Kidney tubule cell (primary cell): ENCODE measurements around the gene KCNJ12.
"Not testable (repeated sequence)": the region's sequence is repeated elsewhere in the genome, so short reads cannot be mapped to it uniquely, and the experiment has no call there.

Source experiments
- DNase-seq: peaks from one replicate; pipeline ENCODE4 v3.0.0-alpha.2; 2018; ENCODE audit warnings: low spot score

Gene KCNJ12

GRCh38 chr17:21349358-21350050 lies 26.7 kb upstream of the KCNJ12 start:
- not testable (repeated sequence) for DNase-seq

GRCh38 chr17:21350495-21350894 lies 25.7 kb upstream of the KCNJ12 start:
- DNase-seq = not testable (repeated sequence)

- no peak for DNase-seq
These were observed 24.6 kb upstream of the KCNJ12 start for GRCh38 chr17:21351366-21352065.

- DNase-seq = no peak
These were observed 23.8 kb upstream of the KCNJ12 start for GRCh38 chr17:21352221-21352980.

- DNase-seq = no peak
These were observed 23.2 kb upstream of the KCNJ12 start for GRCh38 chr17:21352981-21353265.

GRCh38 chr17:21353326-21354010 lies 22.7 kb upstream of the KCNJ12 start:
- no peak for DNase-seq

- DNase-seq = no peak
These were observed 21.3 kb upstream of the KCNJ12 start for GRCh38 chr17:21354796-21355385.

GRCh38 chr17:21355586-21355985 lies 20.6 kb upstream of the KCNJ12 start:
- no peak for DNase-seq

GRCh38 chr17:21356537-21357127 lies 19.5 kb upstream of the KCNJ12 start:
- DNase-seq = no peak

- DNase-seq = no peak
These were observed 18.9 kb upstream of the KCNJ12 start for GRCh38 chr17:21357281-21357680.

- no peak for DNase-seq
These were observed 18.2 kb upstream of the KCNJ12 start for GRCh38 chr17:21357696-21358656.

GRCh38 chr17:21358682-21359482 lies 17.3 kb upstream of the KCNJ12 start:
- DNase-seq = peak; percentile 29

- no peak for DNase-seq
These were observed 16.7 kb upstream of the KCNJ12 start for GRCh38 chr17:21359483-21359840.

- no peak for DNase-seq
These were observed 16.1 kb upstream of the KCNJ12 start for GRCh38 chr17:21360048-21360447.

- DNase-seq = no peak
These were observed 14.9 kb upstream of the KCNJ12 start for GRCh38 chr17:21361020-21361809.

GRCh38 chr17:21362331-21362931 lies 13.7 kb upstream of the KCNJ12 start:
- DNase-seq = no peak

- DNase-seq = no peak
These were observed 12.1 kb upstream of the KCNJ12 start for GRCh38 chr17:21363776-21364642.

- no peak for DNase-seq
These were observed 11.1 kb upstream of the KCNJ12 start for GRCh38 chr17:21365016-21365415.
